HEK293 (cell line): ENCODE results near the gene SEMA3D.

ENCODE experiments used
- CTCF ChIA-PET: fragments of 350-600 bp; formaldehyde crosslinking; extraction: SDS; loops from one replicate; lab custom pipeline; 2021; ENCODE audit warnings: antibody characterized with exemption; lab: Yijun Ruan, JAX
- POLR2A ChIA-PET: fragments of 300-600 bp; formaldehyde crosslinking; extraction: SDS; loops from one replicate; lab custom pipeline; 2020; ENCODE audit warnings: antibody characterized with exemption, inconsistent platforms; lab: Yijun Ruan, JAX
- H3K27ac ChIP-seq: fragments of 200-500 bp; sonication (Bioruptor generic); 2 replicates; pipeline ENCODE4 v1.5.1; 2014; ENCODE audit warnings: low read depth, low read length, control low read depth, inconsistent platforms; ENCODE audit errors: extremely low read depth
- H3K36me3 ChIP-seq, 2 experiments: fragments of 200-500 bp in 1 of 2; sonication (Bioruptor generic) in 1 of 2; 1 replicate in 1 of 2; 2 replicates in 1 of 2; pipeline ENCODE4 v1.5.1; 2014 to 2017; ENCODE audit warnings: inconsistent platforms in 2 of 2, low read length in 2 of 2; ENCODE audit not compliant: control insufficient read depth in 2 of 2, insufficient read depth in 1 of 2
- H3K4me1 ChIP-seq: fragments of 200-500 bp; sonication (Bioruptor generic); 2 replicates; pipeline ENCODE4 v1.5.1; 2014; ENCODE audit warnings: mild to moderate bottlenecking, low read length, inconsistent platforms; ENCODE audit not compliant: control insufficient read depth, insufficient read depth
- H3K4me3 ChIP-seq: 2 replicates; pipeline ENCODE4 v1.5.1; 2011; ENCODE audit warnings: low read depth, mild to moderate bottlenecking, control low read depth, low read length, moderate library complexity
- H3K9me3 ChIP-seq: fragments of 200-500 bp; sonication (Bioruptor generic); 2 replicates; pipeline ENCODE4 v1.5.1; 2014; ENCODE audit warnings: low read depth, low read length, inconsistent platforms; ENCODE audit not compliant: control insufficient read depth, insufficient read depth
- PRDM1 ChIP-seq: fragments of 450-650 bp; formaldehyde crosslinking; IDR thresholded peaks from 2 replicates; pipeline ENCODE4; 2016; ENCODE audit warnings: missing biosample characterization, missing genetic modification characterization
- ZNF138 ChIP-seq: fragments of 450-650 bp; formaldehyde crosslinking; IDR thresholded peaks from 2 replicates; pipeline ENCODE4 v1.5.1; 2016; ENCODE audit warnings: missing biosample characterization, missing genetic modification characterization, borderline replicate concordance
- ZNF366 ChIP-seq: fragments of 450-650 bp; formaldehyde crosslinking; conservative IDR thresholded peaks from 2 replicates; pipeline ENCODE4 v1.5.1; 2016; ENCODE audit warnings: missing biosample characterization, missing genetic modification characterization
- ZNF555 ChIP-seq: fragments of 450-650 bp; formaldehyde crosslinking; conservative IDR thresholded peaks from 2 replicates; pipeline ENCODE4 v1.5.1; 2017; ENCODE audit warnings: missing biosample characterization, mild to moderate bottlenecking, missing genetic modification characterization, inconsistent platforms
- ZNF654 ChIP-seq: fragments of 450-650 bp; formaldehyde crosslinking; IDR thresholded peaks from 2 replicates; pipeline ENCODE4 v1.5.1; 2016; ENCODE audit warnings: low read depth, missing biosample characterization, missing genetic modification characterization
- ZNF660 ChIP-seq: fragments of 450-650 bp; IDR thresholded peaks from 2 replicates; pipeline ENCODE4 v1.5.1; 2018; ENCODE audit warnings: missing biosample characterization, mild to moderate bottlenecking, missing genetic modification characterization
- TF ChIP-seq, protein P1 (sequence below): fragments of 450-650 bp; formaldehyde crosslinking; conservative IDR thresholded peaks from 2 replicates; pipeline ENCODE4 v1.5.1; 2016; ENCODE audit warnings: low read depth, missing biosample characterization, missing genetic modification characterization
- TF ChIP-seq, protein P2 (sequence below): fragments of 450-650 bp; formaldehyde crosslinking; IDR thresholded peaks from 2 replicates; pipeline ENCODE4 v1.5.1; 2016; ENCODE audit warnings: missing biosample characterization, missing genetic modification characterization
- TF ChIP-seq, protein P3 (sequence below): fragments of 450-650 bp; formaldehyde crosslinking; conservative IDR thresholded peaks from 2 replicates; pipeline ENCODE4 v1.5.1; 2016; ENCODE audit warnings: low read depth, missing biosample characterization, missing genetic modification characterization
- TF ChIP-seq, protein P4 (sequence below): fragments of 450-650 bp; formaldehyde crosslinking; IDR thresholded peaks from 2 replicates; pipeline ENCODE4 v1.5.1; 2016; ENCODE audit warnings: missing biosample characterization, missing genetic modification characterization
- TF ChIP-seq, protein P5 (sequence below): fragments of 450-650 bp; formaldehyde crosslinking; IDR thresholded peaks from 2 replicates; pipeline ENCODE4 v1.5.1; 2016; ENCODE audit warnings: missing biosample characterization, missing genetic modification characterization, borderline replicate concordance

The SEMA3D gene

DNA sequence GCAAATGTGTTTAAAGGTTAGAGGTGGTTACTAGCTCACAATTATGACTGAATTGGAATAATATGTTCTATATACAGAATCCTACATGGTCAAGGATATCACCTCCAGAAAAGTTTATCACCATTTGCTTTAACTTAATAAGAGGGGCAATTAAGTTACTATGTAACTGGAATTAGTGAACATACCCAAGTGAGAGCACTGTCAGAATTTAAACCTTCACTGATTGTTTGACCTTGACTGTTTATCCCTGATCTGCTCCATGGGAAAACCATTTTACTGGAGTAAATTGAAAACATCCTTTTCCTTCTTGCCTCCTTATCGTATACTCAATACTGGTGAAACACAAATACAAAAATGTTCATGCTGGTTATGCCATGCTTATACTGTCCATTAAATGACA is 107.4 kb downstream of the SEMA3D start:
- CTCF ChIA-PET, result interaction anchor here (0.5 kb wide), 1 partner anchor 750 kb away, joined by 3 read pairs; no protein-coding TSS in a partner anchor
- Histone ChIP-seq H3K36me3 (no peaks in the 10 kb centered on the region), H3K9me3 (no peaks in the 10 kb centered on the region), H3K4me1 (peaks cover 38% of the 10 kb centered on the region), H3K4me3 (no peak overlapping the region), H3K27ac (no peak overlapping the region)
- POLR2A ChIA-PET, result no interaction called here
- no peak for TF ChIP-seq ZNF138 (tag by site-specific recombination)
- TF ChIP-seq ZNF660, result peak; percentile 95
- TF ChIP-seq ZNF555, result no peak

DNA sequence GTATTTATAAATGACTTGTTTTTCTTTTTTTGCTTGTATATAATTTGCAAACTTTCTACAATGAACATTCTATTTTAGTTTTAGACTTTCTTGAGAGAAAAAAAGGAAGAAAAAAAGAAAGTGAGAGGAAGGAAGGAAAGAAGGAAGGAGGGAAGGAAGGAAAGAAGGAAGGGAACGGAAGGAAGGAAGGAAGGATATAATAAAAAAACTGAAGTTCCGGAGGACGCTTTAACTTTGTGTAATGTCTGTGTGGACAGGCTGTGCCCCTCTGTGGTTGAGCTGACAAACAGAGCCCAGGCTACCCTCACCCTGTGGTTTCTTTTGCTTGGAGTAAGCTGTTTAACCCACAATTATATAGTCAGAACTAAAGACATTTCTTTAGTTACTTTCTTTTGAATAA is 108.7 kb downstream of the SEMA3D start:
- POLR2A ChIA-PET, result no interaction called here
- Histone ChIP-seq H3K27ac (no peak overlapping the region), H3K4me1 (peaks cover 38% of the 10 kb centered on the region), H3K4me3 (no peak overlapping the region), H3K36me3 (no peaks in the 10 kb centered on the region), H3K9me3 (no peaks in the 10 kb centered on the region)
- CTCF ChIA-PET, result no interaction called here
- TF ChIP-seq ZNF366 (tag by site-specific recombination) (peak; percentile 90), ZNF654 (tag by site-specific recombination) (peak; percentile 20; the same call in 1 of the 2 replicates), PRDM1 (peak; percentile 76)
- TF ChIP-seq, protein P1, sequence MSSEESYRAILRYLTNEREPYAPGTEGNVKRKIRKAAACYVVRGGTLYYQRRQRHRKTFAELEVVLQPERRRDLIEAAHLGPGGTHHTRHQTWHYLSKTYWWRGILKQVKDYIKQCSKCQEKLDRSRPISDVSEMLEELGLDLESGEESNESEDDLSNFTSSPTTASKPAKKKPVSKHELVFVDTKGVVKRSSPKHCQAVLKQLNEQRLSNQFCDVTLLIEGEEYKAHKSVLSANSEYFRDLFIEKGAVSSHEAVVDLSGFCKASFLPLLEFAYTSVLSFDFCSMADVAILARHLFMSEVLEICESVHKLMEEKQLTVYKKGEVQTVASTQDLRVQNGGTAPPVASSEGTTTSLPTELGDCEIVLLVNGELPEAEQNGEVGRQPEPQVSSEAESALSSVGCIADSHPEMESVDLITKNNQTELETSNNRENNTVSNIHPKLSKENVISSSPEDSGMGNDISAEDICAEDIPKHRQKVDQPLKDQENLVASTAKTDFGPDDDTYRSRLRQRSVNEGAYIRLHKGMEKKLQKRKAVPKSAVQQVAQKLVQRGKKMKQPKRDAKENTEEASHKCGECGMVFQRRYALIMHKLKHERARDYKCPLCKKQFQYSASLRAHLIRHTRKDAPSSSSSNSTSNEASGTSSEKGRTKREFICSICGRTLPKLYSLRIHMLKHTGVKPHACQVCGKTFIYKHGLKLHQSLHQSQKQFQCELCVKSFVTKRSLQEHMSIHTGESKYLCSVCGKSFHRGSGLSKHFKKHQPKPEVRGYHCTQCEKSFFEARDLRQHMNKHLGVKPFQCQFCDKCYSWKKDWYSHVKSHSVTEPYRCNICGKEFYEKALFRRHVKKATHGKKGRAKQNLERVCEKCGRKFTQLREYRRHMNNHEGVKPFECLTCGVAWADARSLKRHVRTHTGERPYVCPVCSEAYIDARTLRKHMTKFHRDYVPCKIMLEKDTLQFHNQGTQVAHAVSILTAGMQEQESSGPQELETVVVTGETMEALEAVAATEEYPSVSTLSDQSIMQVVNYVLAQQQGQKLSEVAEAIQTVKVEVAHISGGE (tag by site-specific recombination), result peak; percentile 47
- TF ChIP-seq, protein P2, sequence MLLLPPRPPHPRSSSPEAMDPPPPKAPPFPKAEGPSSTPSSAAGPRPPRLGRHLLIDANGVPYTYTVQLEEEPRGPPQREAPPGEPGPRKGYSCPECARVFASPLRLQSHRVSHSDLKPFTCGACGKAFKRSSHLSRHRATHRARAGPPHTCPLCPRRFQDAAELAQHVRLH (tag by site-specific recombination), result no peak
- TF ChIP-seq, protein P3, sequence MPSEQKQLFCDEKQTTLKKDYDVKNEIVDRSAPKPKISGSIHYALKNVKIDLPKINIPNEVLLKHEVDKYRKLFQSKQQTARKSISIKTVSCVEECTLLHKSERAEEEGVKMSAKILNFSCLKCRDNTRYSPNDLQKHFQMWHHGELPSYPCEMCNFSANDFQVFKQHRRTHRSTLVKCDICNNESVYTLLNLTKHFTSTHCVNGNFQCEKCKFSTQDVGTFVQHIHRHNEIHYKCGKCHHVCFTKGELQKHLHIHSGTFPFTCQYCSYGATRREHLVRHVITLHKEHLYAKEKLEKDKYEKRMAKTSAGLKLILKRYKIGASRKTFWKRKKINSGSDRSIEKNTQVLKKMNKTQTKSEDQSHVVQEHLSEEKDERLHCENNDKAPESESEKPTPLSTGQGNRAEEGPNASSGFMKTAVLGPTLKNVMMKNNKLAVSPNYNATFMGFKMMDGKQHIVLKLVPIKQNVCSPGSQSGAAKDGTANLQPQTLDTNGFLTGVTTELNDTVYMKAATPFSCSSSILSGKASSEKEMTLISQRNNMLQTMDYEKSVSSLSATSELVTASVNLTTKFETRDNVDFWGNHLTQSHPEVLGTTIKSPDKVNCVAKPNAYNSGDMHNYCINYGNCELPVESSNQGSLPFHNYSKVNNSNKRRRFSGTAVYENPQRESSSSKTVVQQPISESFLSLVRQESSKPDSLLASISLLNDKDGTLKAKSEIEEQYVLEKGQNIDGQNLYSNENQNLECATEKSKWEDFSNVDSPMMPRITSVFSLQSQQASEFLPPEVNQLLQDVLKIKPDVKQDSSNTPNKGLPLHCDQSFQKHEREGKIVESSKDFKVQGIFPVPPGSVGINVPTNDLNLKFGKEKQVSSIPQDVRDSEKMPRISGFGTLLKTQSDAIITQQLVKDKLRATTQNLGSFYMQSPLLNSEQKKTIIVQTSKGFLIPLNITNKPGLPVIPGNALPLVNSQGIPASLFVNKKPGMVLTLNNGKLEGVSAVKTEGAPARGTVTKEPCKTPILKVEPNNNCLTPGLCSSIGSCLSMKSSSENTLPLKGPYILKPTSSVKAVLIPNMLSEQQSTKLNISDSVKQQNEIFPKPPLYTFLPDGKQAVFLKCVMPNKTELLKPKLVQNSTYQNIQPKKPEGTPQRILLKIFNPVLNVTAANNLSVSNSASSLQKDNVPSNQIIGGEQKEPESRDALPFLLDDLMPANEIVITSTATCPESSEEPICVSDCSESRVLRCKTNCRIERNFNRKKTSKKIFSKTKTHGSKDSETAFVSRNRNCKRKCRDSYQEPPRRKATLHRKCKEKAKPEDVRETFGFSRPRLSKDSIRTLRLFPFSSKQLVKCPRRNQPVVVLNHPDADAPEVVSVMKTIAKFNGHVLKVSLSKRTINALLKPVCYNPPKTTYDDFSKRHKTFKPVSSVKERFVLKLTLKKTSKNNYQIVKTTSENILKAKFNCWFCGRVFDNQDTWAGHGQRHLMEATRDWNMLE, result peak; percentile 39; the same call in 1 of the 2 replicates
- TF ChIP-seq, protein P4, sequence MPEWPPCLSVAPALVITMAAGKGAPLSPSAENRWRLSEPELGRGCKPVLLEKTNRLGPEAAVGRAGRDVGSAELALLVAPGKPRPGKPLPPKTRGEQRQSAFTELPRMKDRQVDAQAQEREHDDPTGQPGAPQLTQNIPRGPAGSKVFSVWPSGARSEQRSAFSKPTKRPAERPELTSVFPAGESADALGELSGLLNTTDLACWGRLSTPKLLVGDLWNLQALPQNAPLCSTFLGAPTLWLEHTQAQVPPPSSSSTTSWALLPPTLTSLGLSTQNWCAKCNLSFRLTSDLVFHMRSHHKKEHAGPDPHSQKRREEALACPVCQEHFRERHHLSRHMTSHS, result no peak
- TF ChIP-seq, protein P5, sequence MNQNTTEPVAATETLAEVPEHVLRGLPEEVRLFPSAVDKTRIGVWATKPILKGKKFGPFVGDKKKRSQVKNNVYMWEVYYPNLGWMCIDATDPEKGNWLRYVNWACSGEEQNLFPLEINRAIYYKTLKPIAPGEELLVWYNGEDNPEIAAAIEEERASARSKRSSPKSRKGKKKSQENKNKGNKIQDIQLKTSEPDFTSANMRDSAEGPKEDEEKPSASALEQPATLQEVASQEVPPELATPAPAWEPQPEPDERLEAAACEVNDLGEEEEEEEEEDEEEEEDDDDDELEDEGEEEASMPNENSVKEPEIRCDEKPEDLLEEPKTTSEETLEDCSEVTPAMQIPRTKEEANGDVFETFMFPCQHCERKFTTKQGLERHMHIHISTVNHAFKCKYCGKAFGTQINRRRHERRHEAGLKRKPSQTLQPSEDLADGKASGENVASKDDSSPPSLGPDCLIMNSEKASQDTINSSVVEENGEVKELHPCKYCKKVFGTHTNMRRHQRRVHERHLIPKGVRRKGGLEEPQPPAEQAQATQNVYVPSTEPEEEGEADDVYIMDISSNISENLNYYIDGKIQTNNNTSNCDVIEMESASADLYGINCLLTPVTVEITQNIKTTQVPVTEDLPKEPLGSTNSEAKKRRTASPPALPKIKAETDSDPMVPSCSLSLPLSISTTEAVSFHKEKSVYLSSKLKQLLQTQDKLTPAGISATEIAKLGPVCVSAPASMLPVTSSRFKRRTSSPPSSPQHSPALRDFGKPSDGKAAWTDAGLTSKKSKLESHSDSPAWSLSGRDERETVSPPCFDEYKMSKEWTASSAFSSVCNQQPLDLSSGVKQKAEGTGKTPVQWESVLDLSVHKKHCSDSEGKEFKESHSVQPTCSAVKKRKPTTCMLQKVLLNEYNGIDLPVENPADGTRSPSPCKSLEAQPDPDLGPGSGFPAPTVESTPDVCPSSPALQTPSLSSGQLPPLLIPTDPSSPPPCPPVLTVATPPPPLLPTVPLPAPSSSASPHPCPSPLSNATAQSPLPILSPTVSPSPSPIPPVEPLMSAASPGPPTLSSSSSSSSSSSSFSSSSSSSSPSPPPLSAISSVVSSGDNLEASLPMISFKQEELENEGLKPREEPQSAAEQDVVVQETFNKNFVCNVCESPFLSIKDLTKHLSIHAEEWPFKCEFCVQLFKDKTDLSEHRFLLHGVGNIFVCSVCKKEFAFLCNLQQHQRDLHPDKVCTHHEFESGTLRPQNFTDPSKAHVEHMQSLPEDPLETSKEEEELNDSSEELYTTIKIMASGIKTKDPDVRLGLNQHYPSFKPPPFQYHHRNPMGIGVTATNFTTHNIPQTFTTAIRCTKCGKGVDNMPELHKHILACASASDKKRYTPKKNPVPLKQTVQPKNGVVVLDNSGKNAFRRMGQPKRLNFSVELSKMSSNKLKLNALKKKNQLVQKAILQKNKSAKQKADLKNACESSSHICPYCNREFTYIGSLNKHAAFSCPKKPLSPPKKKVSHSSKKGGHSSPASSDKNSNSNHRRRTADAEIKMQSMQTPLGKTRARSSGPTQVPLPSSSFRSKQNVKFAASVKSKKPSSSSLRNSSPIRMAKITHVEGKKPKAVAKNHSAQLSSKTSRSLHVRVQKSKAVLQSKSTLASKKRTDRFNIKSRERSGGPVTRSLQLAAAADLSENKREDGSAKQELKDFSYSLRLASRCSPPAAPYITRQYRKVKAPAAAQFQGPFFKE (tag by site-specific recombination), result no peak
